NCI-H2196 treated with DMSO at 0.1 percent for 48 hours (cell line): ENCODE data around the gene COMMD4.
"Not testable (repeated sequence)": the region's sequence is repeated elsewhere in the genome, so short reads cannot be mapped to it uniquely, and the experiment has no call there.

Source experiments
- DNase-seq: peaks from one replicate; lab custom pipeline; 2025; ENCODE audit not compliant: unreplicated experiment; lab: John Stamatoyannopoulos, UW

COMMD4 gene

GRCh38 chr15:75335705-75336355, at the start of gene COMMD4:
Gene COMMD4 (plus strand): TSS chr15:75336063. CDS start chr15:75336090, 27 bp downstream.
- DNase-seq: peak; percentile 52

- not testable (repeated sequence) for DNase-seq
Measured at GRCh38 chr15:75293660-75294059, 42.2 kb upstream of the COMMD4 start.

GRCh38 chr15:75298541-75299310, 37.1 kb upstream of the COMMD4 start:
- DNase-seq: not testable (repeated sequence)

DNA sequence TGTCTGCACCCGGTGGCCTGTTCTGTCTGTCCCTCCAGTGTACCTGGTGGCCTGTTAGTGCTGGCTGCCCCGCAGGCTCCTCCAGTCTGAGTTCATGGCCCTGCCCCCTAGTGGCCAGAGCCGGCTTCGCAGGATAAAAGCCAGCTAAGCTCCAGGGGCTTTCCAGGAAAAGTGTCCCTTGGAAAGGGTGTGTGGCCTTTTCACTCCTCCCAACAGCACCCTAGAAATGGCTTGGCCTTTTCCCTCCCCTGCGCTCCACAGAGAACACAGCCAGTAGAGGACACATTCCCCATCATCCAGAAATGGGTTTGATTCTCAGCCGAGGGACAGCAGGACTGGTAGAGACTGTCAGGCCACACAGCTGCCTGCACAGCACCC, 36.6 kb upstream of the COMMD4 start:
- DNase-seq: not testable (repeated sequence)

GRCh38 chr15:75300026-75300425, 35.8 kb upstream of the COMMD4 start:
- DNase-seq: not testable (repeated sequence)

DNA sequence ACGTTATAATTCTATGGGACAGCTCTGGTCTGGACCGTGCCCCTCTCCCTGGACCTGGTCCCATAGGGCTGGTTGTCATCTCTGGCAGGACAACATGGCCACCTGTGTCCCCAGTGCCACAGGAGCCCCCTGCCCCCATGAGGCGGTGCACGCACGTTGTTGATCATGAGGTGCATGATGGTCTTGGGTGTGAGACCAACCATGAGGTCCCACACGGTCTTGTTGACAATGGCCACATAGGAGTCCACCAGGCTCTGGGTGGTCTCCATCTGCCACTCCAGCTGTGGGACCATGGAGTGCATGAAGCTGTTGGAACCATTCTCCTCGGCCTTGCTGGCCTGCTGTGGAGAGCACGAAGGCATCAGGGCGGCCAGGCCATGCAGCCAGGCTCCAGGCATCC, 33.5 kb upstream of the COMMD4 start:
- DNase-seq: no peak

- DNase-seq: not testable (repeated sequence)
Measured at GRCh38 chr15:75302753-75303152, 33.1 kb upstream of the COMMD4 start.

GRCh38 chr15:75306188-75306587, 29.7 kb upstream of the COMMD4 start:
- no peak for DNase-seq

GRCh38 chr15:75307778-75308390, 28.0 kb upstream of the COMMD4 start:
- no peak for DNase-seq

GRCh38 chr15:75309711-75310110, 26.2 kb upstream of the COMMD4 start:
- no peak for DNase-seq

GRCh38 chr15:75312548-75312947, 23.3 kb upstream of the COMMD4 start:
- DNase-seq: not testable (repeated sequence)

DNA sequence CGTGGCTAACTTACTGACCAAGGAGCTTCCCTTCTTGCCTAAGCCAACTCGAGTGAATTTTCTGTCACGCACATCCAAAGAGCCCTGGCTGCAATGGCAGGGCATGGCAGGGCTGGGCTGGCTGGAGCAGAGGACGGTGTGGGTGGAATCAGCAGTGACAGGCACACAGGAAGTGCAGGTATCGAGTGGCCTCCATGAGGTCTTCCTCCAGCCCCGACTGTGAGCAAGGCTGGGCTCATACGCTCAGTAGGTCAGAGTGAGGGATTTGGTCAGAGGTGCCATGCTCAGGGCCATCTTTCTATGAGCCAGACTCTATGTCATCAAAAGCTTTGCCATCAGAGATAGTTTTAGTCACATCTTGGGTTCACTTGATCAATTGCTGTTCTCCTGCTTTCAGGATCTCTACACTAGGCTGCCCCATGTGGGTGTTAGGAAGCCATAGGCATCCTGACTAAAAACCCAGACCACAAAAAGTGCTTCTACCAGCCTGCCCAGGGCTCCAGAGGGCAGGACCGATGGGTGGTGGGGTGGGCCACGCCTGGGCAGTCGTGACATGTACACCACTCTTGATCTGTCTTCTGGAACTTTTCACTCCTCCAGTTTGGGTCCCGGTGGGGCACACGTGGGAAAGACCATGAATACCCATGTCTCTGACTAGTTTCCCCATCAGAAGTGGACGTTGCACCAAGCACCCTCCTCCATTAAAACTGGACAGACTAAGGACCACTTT, 22.6 kb upstream of the COMMD4 start:
- no peak for DNase-seq

GRCh38 chr15:75314552-75315290, 21.1 kb upstream of the COMMD4 start:
- no peak for DNase-seq

GRCh38 chr15:75319231-75319897, 16.5 kb upstream of the COMMD4 start:
- not testable (repeated sequence) for DNase-seq

DNA sequence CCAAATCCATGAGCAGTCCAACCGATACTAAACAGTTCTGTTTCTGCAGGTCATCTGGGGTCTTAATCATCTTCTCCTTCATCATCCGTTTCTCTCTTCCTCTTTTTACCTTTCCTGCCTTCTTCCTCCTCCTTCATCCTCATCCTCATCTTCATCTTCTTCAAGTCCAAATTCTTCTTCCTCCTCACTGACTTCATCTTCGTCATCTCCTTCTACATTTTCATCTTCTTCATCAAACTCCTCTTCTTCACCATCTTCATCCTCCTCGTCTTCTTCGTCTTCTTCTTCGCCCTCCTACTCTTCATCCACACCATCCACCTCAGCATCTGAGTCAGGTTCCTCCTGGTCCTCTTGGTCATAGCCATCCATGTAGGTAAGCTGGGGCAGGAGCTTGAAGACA, 14.2 kb upstream of the COMMD4 start:
- no peak for DNase-seq

- no peak for DNase-seq
Measured at GRCh38 chr15:75325922-75326321, 9.9 kb upstream of the COMMD4 start.

GRCh38 chr15:75327005-75327404, 8.9 kb upstream of the COMMD4 start:
- no peak for DNase-seq

DNA sequence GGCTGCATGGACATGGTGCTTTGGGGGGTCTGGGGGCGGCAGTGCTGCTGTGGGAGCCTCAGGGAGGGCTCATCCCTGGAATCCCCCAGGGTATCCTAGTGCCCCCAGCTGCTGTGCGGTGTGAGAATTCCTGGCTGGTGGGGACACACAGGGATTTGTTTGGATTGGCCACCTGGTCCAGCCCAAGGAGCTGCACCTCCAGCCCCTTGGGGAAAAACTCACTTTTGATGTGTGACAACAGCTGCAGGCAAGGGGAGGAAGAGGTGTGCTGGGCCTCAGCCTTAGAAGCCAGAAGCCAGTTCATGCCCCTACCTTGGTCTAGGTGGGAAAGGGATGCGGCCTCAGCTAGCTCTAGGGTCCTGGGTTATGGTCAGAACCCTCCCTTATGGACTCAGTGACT, 8.4 kb upstream of the COMMD4 start:
- DNase-seq: no peak

DNA sequence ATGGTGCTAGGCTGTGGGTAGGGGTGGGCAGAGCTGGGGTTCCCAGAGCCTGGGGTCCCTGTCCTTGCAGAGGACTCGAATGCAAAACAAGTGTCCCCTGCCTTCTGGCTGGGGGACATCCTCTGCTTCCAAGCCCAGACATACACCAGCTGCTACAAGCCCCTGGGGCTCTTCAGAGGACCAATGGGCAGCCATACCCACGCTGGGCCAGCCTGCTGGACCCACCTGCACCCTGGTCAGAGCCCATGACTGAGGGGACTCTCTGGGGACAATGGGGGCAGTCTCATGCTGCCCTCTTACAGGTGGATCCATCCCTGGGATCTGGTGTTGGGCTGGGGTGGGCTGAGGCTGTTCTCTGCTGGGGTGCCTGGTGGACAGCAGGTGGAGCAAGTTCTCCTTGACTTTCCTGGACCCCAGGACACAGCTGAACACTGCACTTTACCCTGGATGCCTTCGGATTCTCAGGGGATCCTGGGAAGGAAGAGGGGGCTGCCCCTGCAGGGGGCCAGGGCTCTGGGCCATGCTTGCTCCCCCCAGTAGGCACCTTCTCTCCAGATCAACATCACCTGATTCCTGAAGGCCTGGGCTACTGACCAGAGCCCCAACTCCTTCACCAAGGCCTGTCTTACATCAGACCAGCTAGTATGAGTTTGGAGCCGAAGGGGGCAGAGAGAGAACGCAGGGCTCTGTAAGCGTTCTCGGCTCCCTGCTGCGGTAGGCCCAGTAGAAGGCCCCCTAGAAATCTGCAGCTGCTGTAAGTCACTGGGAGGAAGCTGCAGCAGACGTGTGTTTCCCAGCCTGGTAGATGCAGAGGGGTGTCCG, 7.2 kb upstream of the COMMD4 start:
- no peak for DNase-seq
